ENCODE results near the gene SRD5A2.

SRD5A2 gene

DNA sequence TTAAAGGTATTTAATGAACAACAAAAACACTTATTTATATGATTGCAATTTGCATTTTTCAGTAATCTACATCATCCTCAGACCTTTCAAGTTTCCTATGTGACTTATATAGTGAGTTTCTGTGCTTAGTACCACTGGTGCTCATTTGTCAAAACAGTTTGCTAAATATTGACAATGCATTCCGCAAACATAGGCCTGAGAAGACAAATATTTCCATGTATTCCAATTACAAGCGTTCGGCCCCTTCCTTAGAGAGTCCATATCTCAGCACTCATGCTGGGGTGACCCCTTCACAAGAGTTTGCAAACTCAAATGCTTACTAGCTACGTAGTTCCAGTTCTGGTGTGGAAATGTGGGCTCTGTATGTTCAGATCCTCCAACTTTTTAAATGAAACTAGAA is 56.1 kb downstream of the SRD5A2 start:
- peaks cover 12% of the 10 kb centered on the region for H3K27me3 ChIP-seq (ENCODE audit: low read depth, low read length)
- no peak overlapping the region for H3K4me3 ChIP-seq (ENCODE audit: low read length)
- H2AFZ ChIP-seq (ENCODE audit: low read depth, low read length) = no peak overlapping the region
- H3K36me3 ChIP-seq (replicated peaks; ENCODE audit: low read depth, low read length) = no peaks in the 10 kb centered on the region
- no peaks in the 10 kb centered on the region for H4K20me1 ChIP-seq (ENCODE audit: insufficient read depth, low read length)
- H3K4me2 ChIP-seq (ENCODE audit: low read length) = no peak overlapping the region
- 0 out of 2 replicates have a peak, but pooled peaks cover 2% of the 10 kb centered on the region for H3K4me1 ChIP-seq (ENCODE audit: low read length)
- H3K27ac ChIP-seq (ENCODE audit: low read length) = no peak overlapping the region
- TF ChIP-seq, protein P1, sequence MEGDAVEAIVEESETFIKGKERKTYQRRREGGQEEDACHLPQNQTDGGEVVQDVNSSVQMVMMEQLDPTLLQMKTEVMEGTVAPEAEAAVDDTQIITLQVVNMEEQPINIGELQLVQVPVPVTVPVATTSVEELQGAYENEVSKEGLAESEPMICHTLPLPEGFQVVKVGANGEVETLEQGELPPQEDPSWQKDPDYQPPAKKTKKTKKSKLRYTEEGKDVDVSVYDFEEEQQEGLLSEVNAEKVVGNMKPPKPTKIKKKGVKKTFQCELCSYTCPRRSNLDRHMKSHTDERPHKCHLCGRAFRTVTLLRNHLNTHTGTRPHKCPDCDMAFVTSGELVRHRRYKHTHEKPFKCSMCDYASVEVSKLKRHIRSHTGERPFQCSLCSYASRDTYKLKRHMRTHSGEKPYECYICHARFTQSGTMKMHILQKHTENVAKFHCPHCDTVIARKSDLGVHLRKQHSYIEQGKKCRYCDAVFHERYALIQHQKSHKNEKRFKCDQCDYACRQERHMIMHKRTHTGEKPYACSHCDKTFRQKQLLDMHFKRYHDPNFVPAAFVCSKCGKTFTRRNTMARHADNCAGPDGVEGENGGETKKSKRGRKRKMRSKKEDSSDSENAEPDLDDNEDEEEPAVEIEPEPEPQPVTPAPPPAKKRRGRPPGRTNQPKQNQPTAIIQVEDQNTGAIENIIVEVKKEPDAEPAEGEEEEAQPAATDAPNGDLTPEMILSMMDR (IDR thresholded peaks at IDR 0.05; ENCODE audit: low read depth, low read length) = no peak
- no peak for TF ChIP-seq EZH2phosphoT487 (IDR thresholded peaks at IDR 0.05; ENCODE audit: low read depth)
- H3K9me3 ChIP-seq (ENCODE audit: insufficient read depth, low read length) = no peaks in the 10 kb centered on the region
- no peaks in the 10 kb centered on the region for H3K79me2 ChIP-seq (ENCODE audit: low read length)
- H3K9ac ChIP-seq (ENCODE audit: low read length) = no peak overlapping the region

DNA sequence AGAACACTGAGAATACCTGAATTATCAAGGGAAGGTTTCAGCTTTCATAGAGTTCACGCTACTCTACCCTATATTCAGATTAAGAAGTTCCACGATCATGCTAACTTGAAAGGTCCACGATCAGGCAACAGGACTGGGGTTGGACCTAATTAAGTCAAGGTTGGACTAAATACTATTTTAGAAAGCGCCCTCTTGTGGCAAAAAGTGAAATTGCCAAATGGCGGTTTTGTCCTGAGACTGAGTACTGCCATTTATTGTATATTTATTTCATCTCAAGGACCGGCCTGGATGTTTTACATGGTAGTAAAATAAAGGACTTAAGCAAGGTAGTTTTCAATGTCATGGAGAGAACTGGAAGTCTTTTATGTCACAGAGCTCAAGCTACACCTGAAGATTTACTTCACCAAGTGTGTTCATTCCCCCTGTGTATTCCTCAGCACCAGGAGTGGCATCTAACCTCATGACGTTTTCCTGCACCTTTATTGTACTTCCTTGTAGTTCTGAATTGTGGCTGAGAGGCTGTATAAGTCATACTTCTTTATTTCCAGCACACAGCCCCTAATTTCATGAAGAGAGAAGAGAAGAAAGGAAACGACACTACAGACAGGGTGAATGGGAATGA is 56.8 kb downstream of the SRD5A2 start:
- Histone ChIP-seq H3K27me3 (ENCODE audit: low read depth, low read length) (peaks cover 12% of the 10 kb centered on the region), H3K4me1 (ENCODE audit: low read length) (0 out of 2 replicates have a peak, but pooled peaks cover 2% of the 10 kb centered on the region), H3K27ac (ENCODE audit: low read length) (no peak overlapping the region), H3K9ac (ENCODE audit: low read length) (no peak overlapping the region), H3K4me3 (ENCODE audit: low read length) (no peak overlapping the region; the same call in 1 of the 2 replicates), H3K79me2 (ENCODE audit: low read length) (no peaks in the 10 kb centered on the region), H4K20me1 (ENCODE audit: insufficient read depth, low read length) (no peaks in the 10 kb centered on the region), H2AFZ (ENCODE audit: low read depth, low read length) (0 out of 2 replicates have a peak overlapping the region, but pooled peaks have one; percentile 25), H3K9me3 (ENCODE audit: insufficient read depth, low read length) (no peaks in the 10 kb centered on the region), H3K36me3 (replicated peaks; ENCODE audit: low read depth, low read length) (no peaks in the 10 kb centered on the region), H3K4me2 (ENCODE audit: low read length) (peak overlapping the region; percentile 62)
- no peak for TF ChIP-seq EZH2phosphoT487 (IDR thresholded peaks at IDR 0.05; ENCODE audit: low read depth)
- TF ChIP-seq, protein P1 (IDR thresholded peaks at IDR 0.05; ENCODE audit: low read depth, low read length) = peak; percentile 88

DNA sequence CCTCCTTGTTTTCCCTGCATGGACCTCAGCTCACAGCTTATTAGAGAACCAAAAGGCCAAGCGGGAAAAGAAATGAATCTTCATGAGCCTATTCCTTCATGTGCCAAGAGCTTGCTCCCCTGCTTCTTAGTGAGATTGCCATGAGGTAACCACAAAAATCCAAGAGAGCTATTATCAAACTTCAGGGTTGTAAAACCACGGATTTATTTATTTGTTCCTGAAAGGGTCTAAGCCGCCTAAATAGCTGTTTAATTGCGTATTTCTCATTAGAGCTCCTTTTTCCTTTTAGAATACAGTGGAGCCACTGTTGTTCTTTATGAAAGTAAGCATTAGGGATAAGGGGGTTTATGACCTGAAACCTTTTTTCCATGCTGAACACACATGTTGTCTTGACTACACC is 58.0 kb downstream of the SRD5A2 start:
- Histone ChIP-seq H3K4me3 (ENCODE audit: low read length) (no peak overlapping the region), H3K36me3 (replicated peaks; ENCODE audit: low read depth, low read length) (no peaks in the 10 kb centered on the region), H2AFZ (ENCODE audit: low read depth, low read length) (no peak overlapping the region), H3K27me3 (ENCODE audit: low read depth, low read length) (peaks cover 12% of the 10 kb centered on the region), H3K4me2 (ENCODE audit: low read length) (no peak overlapping the region), H3K27ac (ENCODE audit: low read length) (no peak overlapping the region), H3K79me2 (ENCODE audit: low read length) (no peaks in the 10 kb centered on the region), H3K4me1 (ENCODE audit: low read length) (0 out of 2 replicates have a peak, but pooled peaks cover 2% of the 10 kb centered on the region), H4K20me1 (ENCODE audit: insufficient read depth, low read length) (no peaks in the 10 kb centered on the region), H3K9ac (ENCODE audit: low read length) (no peak overlapping the region), H3K9me3 (ENCODE audit: insufficient read depth, low read length) (no peaks in the 10 kb centered on the region)
- TF ChIP-seq EZH2phosphoT487 (IDR thresholded peaks at IDR 0.05; ENCODE audit: low read depth) = no peak
- TF ChIP-seq, protein P1 (IDR thresholded peaks at IDR 0.05; ENCODE audit: low read depth, low read length) = no peak

DNA sequence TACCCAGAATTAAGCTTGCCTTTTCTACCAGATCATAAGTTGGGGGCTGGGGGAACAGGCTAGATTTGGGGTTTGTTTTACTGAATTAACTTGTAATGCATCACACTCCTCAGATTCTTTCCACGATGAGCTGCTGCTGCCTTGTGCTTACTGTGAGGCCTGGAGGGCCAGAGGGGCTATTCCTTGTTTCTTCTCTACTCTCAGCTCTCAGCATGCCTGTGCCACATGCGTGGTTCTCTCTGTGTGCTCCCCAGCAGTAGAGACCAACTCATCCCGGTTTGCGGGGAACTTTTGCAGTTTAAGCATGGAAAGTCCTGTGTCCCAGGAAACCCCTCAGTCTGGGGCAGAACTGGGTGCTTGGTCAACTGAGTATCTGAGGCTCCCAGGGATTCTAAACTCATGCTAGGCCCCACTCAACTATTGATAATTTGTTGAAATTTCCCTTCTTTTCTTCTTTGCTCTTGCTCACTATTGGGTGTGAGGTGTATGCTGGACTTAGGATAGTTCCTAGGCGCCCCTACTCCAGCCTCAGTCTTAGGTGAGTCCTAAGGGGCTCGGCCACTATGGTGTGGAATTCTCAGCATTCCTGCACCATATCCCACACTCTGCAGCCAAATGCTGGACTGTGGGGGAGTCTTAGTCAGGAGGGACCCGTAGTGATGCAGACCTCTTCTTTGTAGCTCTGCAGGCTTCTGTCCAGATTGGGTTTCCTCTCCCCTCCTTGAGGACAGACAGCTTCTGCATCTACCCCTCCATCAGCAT is 63.1 kb downstream of the SRD5A2 start:
- H3K9me3 ChIP-seq (ENCODE audit: insufficient read depth, low read length) = no peaks in the 10 kb centered on the region
- no peak overlapping the region for H3K9ac ChIP-seq (ENCODE audit: low read length)
- H3K79me2 ChIP-seq (ENCODE audit: low read length) = no peaks in the 10 kb centered on the region
- H4K20me1 ChIP-seq (ENCODE audit: insufficient read depth, low read length) = no peaks in the 10 kb centered on the region
- no peaks in the 10 kb centered on the region for H3K4me1 ChIP-seq (ENCODE audit: low read length)
- no peak overlapping the region for H3K4me3 ChIP-seq (ENCODE audit: low read length)
- H2AFZ ChIP-seq (ENCODE audit: low read depth, low read length) = no peak overlapping the region
- no peak overlapping the region for H3K4me2 ChIP-seq (ENCODE audit: low read length)
- peaks cover 6% of the 10 kb centered on the region; the same call in 1 of the 2 replicates for H3K27me3 ChIP-seq (ENCODE audit: low read depth, low read length)
- no peaks in the 10 kb centered on the region for H3K36me3 ChIP-seq (replicated peaks; ENCODE audit: low read depth, low read length)
- no peak overlapping the region for H3K27ac ChIP-seq (ENCODE audit: low read length)
- no peak for TF ChIP-seq EZH2phosphoT487 (IDR thresholded peaks at IDR 0.05; ENCODE audit: low read depth)
- TF ChIP-seq, protein P1 (IDR thresholded peaks at IDR 0.05; ENCODE audit: low read depth, low read length) = no peak

Data from OCI-LY3 (cell line).